Fibroblast of lung (primary cell): ENCODE measurements around the gene OR52H1.

Experiments
- EZH2 ChIP-seq: IDR thresholded peaks from 2 replicates; pipeline ENCODE4 v1.5.1; 2012; ENCODE audit warnings: low read length, control low read depth, mild to moderate bottlenecking; ENCODE audit errors: missing control alignments
- TF ChIP-seq, protein P1 (sequence below), 2 donors: IDR thresholded peaks in 1 of 2; conservative IDR thresholded peaks in 1 of 2; 1 replicate in 1 of 2; 2 replicates in 1 of 2; pipeline ENCODE4 v1.5.1; 2011 to 2012; ENCODE audit warnings: low read length in 2 of 2, control low read depth in 1 of 2, inconsistent platforms in 1 of 2, low read depth in 1 of 2, mild to moderate bottlenecking in 1 of 2

- TF ChIP-seq, protein P1, sequence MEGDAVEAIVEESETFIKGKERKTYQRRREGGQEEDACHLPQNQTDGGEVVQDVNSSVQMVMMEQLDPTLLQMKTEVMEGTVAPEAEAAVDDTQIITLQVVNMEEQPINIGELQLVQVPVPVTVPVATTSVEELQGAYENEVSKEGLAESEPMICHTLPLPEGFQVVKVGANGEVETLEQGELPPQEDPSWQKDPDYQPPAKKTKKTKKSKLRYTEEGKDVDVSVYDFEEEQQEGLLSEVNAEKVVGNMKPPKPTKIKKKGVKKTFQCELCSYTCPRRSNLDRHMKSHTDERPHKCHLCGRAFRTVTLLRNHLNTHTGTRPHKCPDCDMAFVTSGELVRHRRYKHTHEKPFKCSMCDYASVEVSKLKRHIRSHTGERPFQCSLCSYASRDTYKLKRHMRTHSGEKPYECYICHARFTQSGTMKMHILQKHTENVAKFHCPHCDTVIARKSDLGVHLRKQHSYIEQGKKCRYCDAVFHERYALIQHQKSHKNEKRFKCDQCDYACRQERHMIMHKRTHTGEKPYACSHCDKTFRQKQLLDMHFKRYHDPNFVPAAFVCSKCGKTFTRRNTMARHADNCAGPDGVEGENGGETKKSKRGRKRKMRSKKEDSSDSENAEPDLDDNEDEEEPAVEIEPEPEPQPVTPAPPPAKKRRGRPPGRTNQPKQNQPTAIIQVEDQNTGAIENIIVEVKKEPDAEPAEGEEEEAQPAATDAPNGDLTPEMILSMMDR (conservative IDR thresholded peaks at IDR 0.05 in 1 of 2, IDR thresholded peaks at IDR 0.05 in 1 of 2; ENCODE audit: low read depth in 1 of 2, low read length in 2 of 2), result no peak
- TF ChIP-seq EZH2, result no peak
These were observed 23.6 kb downstream of the OR52H1 start for GRCh38 chr11:5524756-5525155.
